ENCODE results near the gene GRID2.

- no peak for TF ChIP-seq CTCF (IDR thresholded peaks at IDR 0.05)
- TF ChIP-seq POLR2A (IDR thresholded peaks at IDR 0.05) = no peak
- no peak for TF ChIP-seq POLR2AphosphoS5 (IDR thresholded peaks at IDR 0.05)
Measured at GRCh38 chr4:93407493-93408275, 1103.9 kb downstream of the GRID2 start.

Data from breast epithelium (tissue), 3 donors.